HTR-8/SVneo (cell line): ENCODE data around the gene LRRC9.
"Not testable (repeated sequence)": the region's sequence is repeated elsewhere in the genome, so short reads cannot be mapped to it uniquely, and the experiment has no call there.

Source experiments
- DNase-seq: peaks from one replicate; pipeline ENCODE4 v3.0.0; 2011; ENCODE audit warnings: low spot score, mixed read lengths; ENCODE audit not compliant: insufficient read length
- FAIRE-seq: peaks from 2 replicates; lab custom pipeline; 2011; peaks lifted over from hg19 to GRCh38; lab: Jason Lieb, UNC

The LRRC9 gene

GRCh38 chr14:59919570-59920377 is at the start of gene LRRC9:
Gene LRRC9, plus strand, starts transcription at chr14:59920144.
- peak; percentile 26 for DNase-seq
- FAIRE-seq = peak; percentile 93

- peak; percentile 98 for FAIRE-seq
- DNase-seq = peak; percentile 77
Measured at GRCh38 chr14:59870277-59871165, 49.4 kb upstream of the LRRC9 start, which contains the start of gene RTN1. Gene RTN1, minus strand, starts transcription at chr14:59870776. Its CDS starts 146 bp downstream, at chr14:59870630.

- no peak for DNase-seq
- FAIRE-seq = no peak
Measured at GRCh38 chr14:59871166-59871495, 48.8 kb upstream of the LRRC9 start.

GRCh38 chr14:59882957-59883356 is 37.0 kb upstream of the LRRC9 start:
- no peak for FAIRE-seq
- no peak for DNase-seq

GRCh38 chr14:59890676-59891075 is 29.3 kb upstream of the LRRC9 start:
- FAIRE-seq = peak; percentile 46
- no peak for DNase-seq

GRCh38 chr14:59895721-59896120 is 24.2 kb upstream of the LRRC9 start:
- FAIRE-seq = peak; percentile 28
- DNase-seq = no peak

GRCh38 chr14:59897757-59898383 is 22.1 kb upstream of the LRRC9 start:
- DNase-seq = peak; percentile 40
- peak; percentile 99 for FAIRE-seq

- DNase-seq (no peak), FAIRE-seq (peak; percentile 97)
Measured at GRCh38 chr14:59900556-59900955, 19.4 kb upstream of the LRRC9 start.

GRCh38 chr14:59904184-59904583 is 15.8 kb upstream of the LRRC9 start:
- DNase-seq (no peak), FAIRE-seq (peak; percentile 90)

GRCh38 chr14:59905188-59905587 is 14.8 kb upstream of the LRRC9 start:
- DNase-seq (no peak), FAIRE-seq (no peak)

GRCh38 chr14:59912443-59912842 is 7.5 kb upstream of the LRRC9 start:
- no peak for DNase-seq
- FAIRE-seq = peak; percentile 94

- no peak for DNase-seq
- peak; percentile 49 for FAIRE-seq
Measured at GRCh38 chr14:59913187-59913586, 6.8 kb upstream of the LRRC9 start.

- FAIRE-seq (peak; percentile 54), DNase-seq (peak; percentile 71)
Measured at GRCh38 chr14:59918824-59919569, 947 bp upstream of the LRRC9 start.

GRCh38 chr14:59920378-59920683 is 387 bp downstream of the LRRC9 start:
- DNase-seq = no peak
- peak; percentile 93 for FAIRE-seq

- FAIRE-seq (peak; percentile 42), DNase-seq (no peak)
Measured at GRCh38 chr14:59925797-59926196, 5.9 kb downstream of the LRRC9 start.

GRCh38 chr14:59926534-59926933 is 6.6 kb downstream of the LRRC9 start:
- DNase-seq = no peak
- FAIRE-seq = no peak

- no peak for FAIRE-seq
- DNase-seq = no peak
Measured at GRCh38 chr14:59931237-59931636, 11.3 kb downstream of the LRRC9 start.

- DNase-seq = no peak
- FAIRE-seq = no peak
Measured at GRCh38 chr14:59936145-59936544, 16.2 kb downstream of the LRRC9 start.

- FAIRE-seq = no peak
Measured at GRCh38 chr14:59939828-59940227, 19.9 kb downstream of the LRRC9 start.

GRCh38 chr14:59942296-59942862 is 22.4 kb downstream of the LRRC9 start:
- not testable (repeated sequence) for DNase-seq
- peak; percentile 48 for FAIRE-seq

More at GRCh38 chr14:59939828-59940227, 19.9 kb downstream of the LRRC9 start:
- no peak for DNase-seq
